SIG-M5 treated with dmso at 0.1 percent for 504 hours (cell line): Measurements from ENCODE around the gene HEPH.
"Not testable (repeated sequence)": the region's sequence is repeated elsewhere in the genome, so short reads cannot be mapped to it uniquely, and the experiment has no call there.

Source experiments
- DNase-seq: peaks from one replicate; lab custom pipeline; 2025; ENCODE audit not compliant: unreplicated experiment; lab: John Stamatoyannopoulos, UW

The HEPH gene

DNA sequence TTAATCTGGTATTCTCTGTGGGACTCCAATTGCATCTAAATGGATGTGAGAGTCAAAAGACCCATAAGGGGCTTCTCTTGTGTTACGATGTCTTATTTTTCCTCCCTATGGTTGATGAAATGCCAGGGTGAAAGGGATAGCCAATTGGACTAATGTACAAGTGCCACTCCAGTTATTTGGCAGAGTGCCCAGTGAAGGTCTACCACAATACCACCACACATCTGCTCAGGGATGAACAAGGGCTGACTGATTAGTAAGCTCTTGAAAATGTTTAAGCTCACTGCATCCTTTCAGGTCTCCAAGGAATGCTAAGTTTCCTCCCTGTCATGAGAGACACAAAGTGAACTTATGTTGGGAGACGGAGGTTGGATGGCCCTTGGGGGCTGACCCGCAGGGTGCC is 57.8 kb downstream of the HEPH start:
- DNase-seq, result no peak

GRCh38 chrX:66232296-66232695 is 68.2 kb downstream of the HEPH start:
- no peak for DNase-seq

- no peak for DNase-seq
Observed at GRCh38 chrX:66233209-66233608, 69.2 kb downstream of the HEPH start.

GRCh38 chrX:66233904-66234303 is 69.9 kb downstream of the HEPH start:
- DNase-seq, result not testable (repeated sequence)

GRCh38 chrX:66255359-66255967 is 91.4 kb downstream of the HEPH start:
- DNase-seq, result no peak

GRCh38 chrX:66262807-66263206 is 98.8 kb downstream of the HEPH start:
- DNase-seq, result no peak
